Left ventricle myocardium inferior (tissue), 1 donor: ENCODE data around the gene PKHD1. TPM values are rescaled to one million over a fixed set of nuclear protein-coding genes. Genes with fewer than 3 reads are reported as not detected.
"Not testable (repeated sequence)": the region's sequence is repeated elsewhere in the genome, so short reads cannot be mapped to it uniquely, and the experiment has no call there.

Source experiments
- DNase-seq: peaks from one replicate; pipeline ENCODE4 v3.0.0-alpha.2; 2020
- H3K27ac ChIP-seq: fragments of 200-600 bp; replicated peaks from 2 replicates; pipeline ENCODE4 v1.8.0; 2021
- H3K27me3 ChIP-seq: fragments of 200-600 bp; 2 replicates; pipeline ENCODE4 v1.8.0; 2021; ENCODE audit warnings: low read depth
- H3K36me3 ChIP-seq: fragments of 200-600 bp; 2 replicates; pipeline ENCODE4 v1.8.0; 2021
- H3K4me1 ChIP-seq: fragments of 200-600 bp; 2 replicates; pipeline ENCODE4 v1.8.0; 2021
- H3K4me3 ChIP-seq: fragments of 200-600 bp; 2 replicates; pipeline ENCODE4 v1.8.0; 2021; ENCODE audit warnings: mild to moderate bottlenecking, moderate library complexity
- H3K9me3 ChIP-seq: fragments of 200-600 bp; replicated peaks from 2 replicates; pipeline ENCODE4 v1.8.0; 2021
- intact Hi-C: fragments of 100-400 bp; cut with micrococcal nuclease; formaldehyde crosslinking; loops from one replicate; pipeline ENCODE4 v1.11.0; 2022
- total RNA-seq: library from RNA; stranded (reverse); fragmentation: NEBNext Ultra II Directional; extraction: Animal tissue kit (Norgen Biotek cat#: 25700); gene quantifications from one replicate; pipeline ENCODE4 v1.2.1, GENCODE V29; 2021
- TF ChIP-seq, protein P1 (sequence below): fragments of 200-600 bp; IDR thresholded peaks from 2 replicates; pipeline ENCODE4 v1.8.0; 2021; ENCODE audit warnings: antibody characterized with exemption, mild to moderate bottlenecking, borderline replicate concordance
- donor health status: DM: no; HTN: yes; CAD: no; lungs with severe emphysema.

PKHD1 gene
- total RNA-seq, 1 donor from 2014 or later: not detected

DNA sequence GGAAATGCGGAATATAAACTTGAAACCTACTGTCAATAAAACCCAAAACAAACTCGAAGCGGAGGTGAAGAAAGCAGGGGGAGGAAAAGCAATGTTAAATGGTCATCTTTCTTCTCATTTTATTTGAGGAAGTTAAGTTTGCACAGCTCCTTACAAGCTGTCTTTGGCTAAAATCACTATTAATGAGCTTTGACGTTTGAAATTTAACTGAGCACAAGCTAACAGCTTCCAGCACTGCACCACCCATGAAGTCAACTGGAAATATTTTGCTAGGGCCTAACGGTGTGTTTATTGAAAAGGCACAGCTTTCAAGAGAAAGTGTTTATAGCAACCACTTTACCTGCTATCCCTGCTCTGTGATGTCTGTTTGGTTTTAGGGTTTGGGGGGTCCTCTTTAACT lies 103.8 kb downstream of the PKHD1 start:
- TF ChIP-seq, protein P1, sequence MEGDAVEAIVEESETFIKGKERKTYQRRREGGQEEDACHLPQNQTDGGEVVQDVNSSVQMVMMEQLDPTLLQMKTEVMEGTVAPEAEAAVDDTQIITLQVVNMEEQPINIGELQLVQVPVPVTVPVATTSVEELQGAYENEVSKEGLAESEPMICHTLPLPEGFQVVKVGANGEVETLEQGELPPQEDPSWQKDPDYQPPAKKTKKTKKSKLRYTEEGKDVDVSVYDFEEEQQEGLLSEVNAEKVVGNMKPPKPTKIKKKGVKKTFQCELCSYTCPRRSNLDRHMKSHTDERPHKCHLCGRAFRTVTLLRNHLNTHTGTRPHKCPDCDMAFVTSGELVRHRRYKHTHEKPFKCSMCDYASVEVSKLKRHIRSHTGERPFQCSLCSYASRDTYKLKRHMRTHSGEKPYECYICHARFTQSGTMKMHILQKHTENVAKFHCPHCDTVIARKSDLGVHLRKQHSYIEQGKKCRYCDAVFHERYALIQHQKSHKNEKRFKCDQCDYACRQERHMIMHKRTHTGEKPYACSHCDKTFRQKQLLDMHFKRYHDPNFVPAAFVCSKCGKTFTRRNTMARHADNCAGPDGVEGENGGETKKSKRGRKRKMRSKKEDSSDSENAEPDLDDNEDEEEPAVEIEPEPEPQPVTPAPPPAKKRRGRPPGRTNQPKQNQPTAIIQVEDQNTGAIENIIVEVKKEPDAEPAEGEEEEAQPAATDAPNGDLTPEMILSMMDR: no peak
- H3K9me3 ChIP-seq: no peaks in the 10 kb centered on the region
- H3K27ac ChIP-seq: no peak overlapping the region
- intact Hi-C loops: no loop called here
- peaks cover 6% of the 10 kb centered on the region for H3K27me3 ChIP-seq
- H3K4me1 ChIP-seq: no peaks in the 10 kb centered on the region
- DNase-seq: no peak
- H3K4me3 ChIP-seq: no peak overlapping the region
- no peaks in the 10 kb centered on the region for H3K36me3 ChIP-seq

DNA sequence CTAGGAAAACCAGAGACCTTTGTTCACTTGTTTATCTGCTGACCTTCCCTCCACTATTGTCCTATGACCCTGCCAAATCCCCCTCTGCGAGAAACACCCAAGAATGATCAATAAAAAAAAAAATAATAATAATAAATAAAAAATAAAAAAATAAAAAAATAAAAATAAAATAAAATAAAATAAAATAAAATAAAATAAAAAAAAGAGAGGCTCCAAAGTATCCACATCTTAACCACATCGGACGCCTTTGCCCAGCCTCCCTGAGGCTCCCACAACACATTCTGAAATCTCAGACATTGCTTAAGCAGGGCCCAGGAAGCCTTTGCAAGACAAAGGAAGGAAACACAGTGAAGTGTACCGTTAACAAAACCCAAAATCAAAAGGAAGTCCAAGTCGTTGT lies 104.7 kb downstream of the PKHD1 start:
- DNase-seq: not testable (repeated sequence)

DNA sequence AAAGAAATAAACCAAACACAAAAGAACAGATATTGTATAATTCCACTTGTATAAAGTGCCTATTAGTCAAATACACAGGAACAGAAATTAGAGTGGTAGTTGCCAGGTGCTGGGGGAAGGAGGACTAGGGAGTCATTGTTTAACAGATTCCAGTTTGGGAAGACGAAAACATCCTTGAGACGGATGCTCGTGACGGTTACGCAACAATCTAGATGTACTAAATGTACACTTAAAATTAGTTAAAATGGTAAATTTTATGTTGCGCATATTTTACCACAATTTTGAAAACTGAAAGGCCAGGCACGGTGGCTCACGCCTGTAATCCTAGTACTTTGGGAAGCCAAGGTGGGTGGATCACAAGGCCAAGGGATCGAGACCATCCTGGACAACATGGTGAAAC lies 111.0 kb downstream of the PKHD1 start:
- no peak overlapping the region for H3K27ac ChIP-seq
- TF ChIP-seq, protein P1: no peak
- no peaks in the 10 kb centered on the region for H3K36me3 ChIP-seq
- H3K4me3 ChIP-seq: no peak overlapping the region
- H3K27me3 ChIP-seq: no peaks in the 10 kb centered on the region
- intact Hi-C loops: no loop called here
- DNase-seq: no peak
- H3K9me3 ChIP-seq: no peaks in the 10 kb centered on the region
- H3K4me1 ChIP-seq: no peaks in the 10 kb centered on the region

More for the DNA sequence above, 104.7 kb downstream of the PKHD1 start:
- H3K27me3 ChIP-seq, H3K27ac ChIP-seq, intact Hi-C loops, H3K4me1 ChIP-seq, H3K9me3 ChIP-seq, H3K4me3 ChIP-seq, H3K36me3 ChIP-seq: not testable (repeated sequence)

DNA sequence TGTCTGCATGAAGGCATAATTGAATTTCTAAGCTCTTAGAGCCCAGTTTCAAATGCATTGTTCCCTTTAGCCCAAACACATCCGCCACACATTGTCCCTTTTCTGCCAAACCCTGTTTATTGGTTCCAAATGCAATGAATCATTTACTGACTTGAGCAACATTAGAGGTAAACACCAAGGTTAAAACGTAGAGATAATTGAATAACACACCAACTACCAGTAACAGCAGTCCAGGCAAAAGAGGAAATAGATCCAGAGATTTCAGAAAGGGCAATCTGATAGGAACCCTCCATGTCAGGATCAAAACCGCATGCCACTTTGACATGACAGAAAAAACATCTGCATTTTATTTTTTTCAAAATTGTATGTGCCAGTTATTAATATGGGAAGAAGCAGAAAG lies 114.8 kb downstream of the PKHD1 start:
- Histone ChIP-seq H3K9me3 (no peaks in the 10 kb centered on the region), H3K27ac (no peak overlapping the region), H3K36me3 (no peaks in the 10 kb centered on the region), H3K4me1 (no peaks in the 10 kb centered on the region), H3K4me3 (no peak overlapping the region), H3K27me3 (no peaks in the 10 kb centered on the region)
- intact Hi-C loops: no loop called here
- no peak for DNase-seq
- TF ChIP-seq, protein P1: no peak

DNA sequence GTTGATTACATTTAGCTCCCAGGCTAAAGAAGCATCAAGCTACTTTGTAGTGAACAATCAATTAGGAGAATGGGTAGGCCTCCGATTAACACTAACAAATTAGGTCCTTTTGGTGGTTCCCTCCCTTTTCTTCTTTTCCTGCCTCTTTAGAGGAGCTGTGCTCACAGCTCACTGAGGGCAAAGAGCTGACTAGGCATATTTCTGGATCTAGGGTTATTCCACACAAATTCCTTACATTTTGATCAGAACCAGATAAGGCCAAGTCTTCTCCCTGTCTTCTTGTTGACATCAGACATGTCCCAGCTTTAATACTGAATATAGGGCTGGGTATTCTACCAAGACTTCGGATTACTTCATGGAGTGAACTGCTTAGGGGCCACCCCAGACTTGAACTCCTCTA lies 119.1 kb downstream of the PKHD1 start:
- DNase-seq: no peak
- Histone ChIP-seq H3K27ac (no peak overlapping the region), H3K9me3 (no peaks in the 10 kb centered on the region), H3K4me3 (no peak overlapping the region), H3K27me3 (peaks cover 43% of the 10 kb centered on the region), H3K4me1 (no peaks in the 10 kb centered on the region), H3K36me3 (no peaks in the 10 kb centered on the region)
- TF ChIP-seq, protein P1: no peak
- intact Hi-C loops: no loop called here

DNA sequence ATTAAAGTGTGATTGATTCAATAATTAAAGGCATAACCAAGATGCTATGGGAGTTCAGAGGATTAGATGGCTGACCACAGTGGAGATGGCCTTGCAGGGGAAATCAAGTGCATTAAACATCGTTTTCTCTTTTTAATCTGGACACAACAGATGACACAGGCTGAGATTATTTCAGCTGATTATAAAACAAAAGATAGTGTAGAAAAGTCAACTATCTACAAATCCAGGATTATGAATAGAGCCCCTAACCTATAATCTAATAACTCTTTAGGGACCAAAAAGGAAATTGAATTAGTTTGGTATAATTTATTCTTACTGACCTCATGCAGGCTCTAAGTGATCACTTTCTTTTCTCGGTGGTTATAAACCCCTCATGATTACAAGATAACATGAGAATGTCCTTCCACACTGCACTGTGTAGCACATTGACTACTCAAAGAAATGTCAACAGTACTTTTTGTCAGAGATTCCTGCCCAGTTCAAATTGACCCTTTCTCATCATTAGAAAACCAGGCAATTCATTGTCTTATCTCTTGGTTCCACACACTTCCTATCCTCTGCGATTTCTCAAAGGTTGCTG lies 122.1 kb downstream of the PKHD1 start:
- Histone ChIP-seq H3K36me3 (no peaks in the 10 kb centered on the region), H3K4me1 (no peaks in the 10 kb centered on the region), H3K27me3 (peaks cover 71% of the 10 kb centered on the region), H3K4me3 (no peak overlapping the region), H3K27ac (no peak overlapping the region), H3K9me3 (no peaks in the 10 kb centered on the region)
- intact Hi-C loops: no loop called here
- TF ChIP-seq, protein P1: no peak
- DNase-seq: no peak
